A549 treated with AZD2906 at 1 μM for 4 hours (cell line): ENCODE data around the gene TMEM121. TPM values are rescaled to one million over a fixed set of nuclear protein-coding genes. Genes with fewer than 3 reads are reported as not detected.

Experiments
- total RNA-seq: library from RNA; stranded (reverse); fragments of 200-300 nt; extraction: Qiagen RNA extraction; gene quantifications from 5 replicates; pipeline ENCODE4 v1.2.3, GENCODE V29; 2022

TMEM121 gene
- total RNA-seq, result 3.8 to 9.3 TPM (median 8.8 TPM) in 5 replicates

DNA sequence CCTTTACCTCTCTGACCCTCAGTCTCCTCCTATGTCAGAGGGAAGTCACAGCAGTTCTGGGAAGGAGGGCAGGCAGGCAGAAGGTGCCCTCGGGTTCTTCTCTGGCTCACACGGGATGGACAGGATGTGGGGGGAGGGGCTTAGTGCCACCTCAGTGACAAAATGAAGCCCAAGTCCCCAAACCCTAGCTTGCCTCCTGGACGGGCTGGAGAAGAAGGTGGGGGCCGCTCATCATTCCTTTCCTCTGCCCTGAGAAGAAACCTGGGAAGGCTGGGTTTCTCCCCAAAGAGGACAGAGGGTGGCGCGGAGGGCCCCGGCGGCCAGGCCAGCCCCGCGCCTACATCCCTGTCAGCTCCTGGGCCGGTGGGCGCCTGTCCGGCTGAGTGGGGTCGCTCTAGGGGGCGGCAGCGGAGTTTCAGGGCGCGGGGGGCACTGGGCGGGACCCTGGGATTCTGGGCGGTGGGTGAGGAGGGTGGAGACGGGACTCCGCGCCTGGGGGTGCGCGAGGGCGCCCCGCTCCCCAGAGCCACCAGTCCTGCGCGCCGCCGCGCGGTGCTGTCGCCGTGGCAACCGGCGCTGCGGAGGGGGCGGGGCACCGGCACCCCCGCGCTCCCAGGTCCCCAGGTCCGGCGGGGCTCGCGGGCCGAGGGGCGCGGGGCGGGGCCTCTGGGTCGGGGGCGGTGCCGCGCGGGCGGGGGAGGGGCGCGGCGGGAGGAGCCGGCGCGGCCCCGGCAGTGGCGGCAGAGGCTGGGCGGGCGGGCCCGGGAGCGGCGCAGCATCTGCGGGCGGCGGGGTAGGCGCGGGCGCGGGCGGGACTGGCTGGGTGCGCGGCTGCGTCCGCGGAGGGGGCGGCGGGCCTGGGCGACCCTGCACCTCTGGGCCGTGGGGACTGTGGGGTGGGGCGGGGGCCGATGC, at the start of gene TMEM121:
Gene TMEM121 (plus strand): TSS at position 723 of the 915 bp plus-strand sequence. CDS start 2,252 bp downstream, outside the sequence.

DNA sequence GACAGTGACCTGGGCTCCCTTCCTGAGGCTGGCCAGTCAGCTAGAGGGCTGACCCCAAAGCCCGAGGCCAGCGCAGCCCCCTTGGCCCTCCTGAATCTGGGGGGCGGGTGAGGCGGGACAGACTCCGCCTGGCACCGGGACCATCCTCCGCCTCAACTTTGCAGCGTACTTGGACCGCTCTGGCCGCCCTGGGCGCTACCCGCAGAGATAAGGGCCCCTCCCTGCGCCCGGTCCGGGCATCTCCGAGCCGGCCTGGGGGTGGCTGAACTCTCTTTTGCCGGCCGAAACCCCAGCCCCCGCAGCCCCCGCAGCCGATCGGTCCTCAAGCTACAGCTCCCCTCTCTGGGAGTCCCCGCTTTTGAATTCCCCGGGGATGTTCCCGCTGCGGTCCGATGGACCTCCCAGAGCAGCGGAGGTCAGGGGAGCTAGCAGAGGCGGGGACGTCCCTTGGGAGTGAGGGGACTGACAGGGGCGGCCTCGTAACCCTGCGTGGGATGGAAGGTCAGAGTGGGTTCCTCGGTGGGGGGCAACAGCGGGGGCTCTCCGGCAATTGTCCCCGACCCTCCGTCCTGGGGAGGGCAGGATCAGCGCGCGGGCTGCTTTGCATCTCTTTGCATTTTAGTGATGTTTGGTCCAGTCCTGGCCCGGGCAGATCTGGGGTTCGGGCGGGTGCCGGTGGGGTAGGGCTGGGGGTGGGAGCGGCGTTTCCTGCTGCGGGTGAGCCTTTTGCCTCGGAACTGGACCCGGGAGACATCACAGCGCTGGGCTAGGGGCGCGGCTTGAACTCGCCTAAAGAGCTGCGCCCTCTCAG, 40.0 kb upstream of the TMEM121 start, which contains the start of gene CRIP1:
Gene CRIP1 (plus strand): TSS at position 724 of the 811 bp plus-strand sequence. CDS start 374 bp downstream, outside the sequence.

DNA sequence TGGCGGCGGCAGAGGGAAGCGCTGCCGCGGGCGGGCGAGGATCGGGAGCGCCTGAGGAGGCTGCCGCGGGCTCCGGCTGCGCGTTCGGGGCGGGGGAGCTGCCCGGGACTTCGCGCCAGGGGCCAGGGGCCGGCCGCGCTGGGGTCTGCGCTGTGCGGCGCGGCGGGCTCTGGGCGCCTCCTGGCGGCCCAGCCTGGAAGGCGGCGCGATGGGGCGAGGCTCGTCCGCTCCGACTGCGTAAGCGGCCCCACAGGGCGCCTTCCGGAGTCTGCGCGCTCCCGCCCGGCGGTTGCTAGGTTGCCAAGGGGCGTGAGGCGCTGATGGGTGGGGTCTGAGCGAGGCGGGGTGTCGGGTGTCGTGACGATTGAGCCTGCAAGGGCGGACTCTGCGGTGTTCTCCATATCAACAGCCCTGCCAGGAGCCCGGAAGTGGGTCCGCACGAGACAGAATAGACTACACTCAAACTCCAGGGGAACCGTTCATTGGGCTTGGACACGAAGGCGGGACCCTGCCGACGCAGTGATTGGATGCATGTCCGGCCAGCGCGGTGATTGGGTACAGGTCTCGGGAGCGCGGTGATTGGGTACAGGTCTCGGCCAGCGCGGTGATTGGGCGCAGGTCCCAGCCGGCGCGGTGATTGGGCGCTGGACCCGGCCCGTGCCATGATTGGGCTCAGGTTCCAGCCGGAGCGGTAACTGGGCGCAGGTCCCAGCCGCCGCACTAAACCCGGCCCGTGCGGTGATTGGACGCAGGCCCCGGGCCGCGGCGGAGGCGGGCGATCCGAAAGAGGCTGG, 35.6 kb upstream of the TMEM121 start, which contains the start of gene TEDC1:
Gene TEDC1 (plus strand): TSS at position 675 of the 794 bp plus-strand sequence. CDS start 130 bp downstream, outside the sequence.

Other genes with a start within 250 kb of the TMEM121 start
- gene BRF1, start 225.6 kb upstream of the TMEM121 start, total RNA-seq, result 25.7 to 29.8 TPM (median 28.7 TPM) in 5 replicates
- gene PACS2, start 211.8 kb upstream of the TMEM121 start, total RNA-seq, result 20.0 to 30.1 TPM (median 25.9 TPM) in 5 replicates
- gene TEX22, start 128.0 kb upstream of the TMEM121 start, total RNA-seq, result 0.10 to 0.20 TPM (median 0.14 TPM) in 5 replicates
- 51.3 to 86.8 TPM (median 72.1 TPM) in 5 replicates for gene MTA1, start 106.8 kb upstream of the TMEM121 start, total RNA-seq
- gene CRIP2, start 51.8 kb upstream of the TMEM121 start, total RNA-seq, result 114 to 222 TPM (median 208 TPM) in 5 replicates
- 1,746 to 1,969 TPM (median 1,931 TPM) in 5 replicates for gene CRIP1, start 39.7 kb upstream of the TMEM121 start, total RNA-seq
- gene TEDC1, start 35.3 kb upstream of the TMEM121 start, total RNA-seq, result 30.6 to 49.9 TPM (median 48.4 TPM) in 5 replicates